Trophoblast cell (in vitro differentiated cells and primary cell): ENCODE data around the gene UBA6.
"Not testable (repeated sequence)": the region's sequence is repeated elsewhere in the genome, so short reads cannot be mapped to it uniquely, and the experiment has no call there.

Experiments used
- DNase-seq, 2 donors: peaks; one replicate each; pipeline ENCODE4 v3.0.0-alpha.2; 2016
- H2AFZ ChIP-seq: 2 replicates; pipeline ENCODE4 v1.6.1; 2013; ENCODE audit warnings: low read length, moderate library complexity, mild to moderate bottlenecking; ENCODE audit not compliant: insufficient read depth, poor library complexity
- H2AK5ac ChIP-seq: 2 replicates; pipeline ENCODE4 v1.6.1; 2013; ENCODE audit warnings: mild to moderate bottlenecking, low read length
- H2BK120ac ChIP-seq: 2 replicates; pipeline ENCODE4 v1.6.1; 2013; ENCODE audit warnings: low read length, mild to moderate bottlenecking, moderate library complexity; ENCODE audit not compliant: insufficient read depth, poor library complexity
- H2BK12ac ChIP-seq: 2 replicates; pipeline ENCODE4 v1.6.1; 2013; ENCODE audit warnings: mild to moderate bottlenecking, low read length, moderate library complexity
- H2BK5ac ChIP-seq: 2 replicates; pipeline ENCODE4 v1.6.1; 2013; ENCODE audit warnings: low read length, low read depth, moderate library complexity, mild to moderate bottlenecking; ENCODE audit not compliant: poor library complexity
- H3K14ac ChIP-seq: 2 replicates; pipeline ENCODE4 v1.6.1; 2013; ENCODE audit warnings: mild to moderate bottlenecking, low read length
- H3K18ac ChIP-seq: 2 replicates; pipeline ENCODE4 v1.6.1; 2013; ENCODE audit warnings: mild to moderate bottlenecking, low read length
- H3K23ac ChIP-seq: 2 replicates; pipeline ENCODE4 v1.6.1; 2013; ENCODE audit warnings: low read length
- H3K27ac ChIP-seq: 2 replicates; pipeline ENCODE4 v1.5.1; 2013; ENCODE audit warnings: low read depth, mild to moderate bottlenecking, inconsistent platforms, low read length, moderate library complexity
- H3K27me3 ChIP-seq: 2 replicates; pipeline ENCODE4 v1.6.1; 2013; ENCODE audit warnings: inconsistent platforms, mild to moderate bottlenecking, low read length, moderate library complexity; ENCODE audit not compliant: insufficient read depth
- H3K36me3 ChIP-seq, 2 experiments: 1 replicate in 1 of 2; 2 replicates in 1 of 2; pipeline ENCODE4 v1.6.1; 2013; ENCODE audit warnings: low read length in 2 of 2, mild to moderate bottlenecking in 2 of 2, moderate library complexity in 1 of 2; ENCODE audit not compliant: insufficient read depth in 2 of 2, control insufficient read depth in 1 of 2
- H3K4ac ChIP-seq: 2 replicates; pipeline ENCODE4 v1.6.1; 2013; ENCODE audit warnings: low read depth, mild to moderate bottlenecking, low read length, moderate library complexity
- H3K4me1 ChIP-seq, 2 experiments: 1 replicate in 1 of 2; 2 replicates in 1 of 2; pipeline ENCODE4 v1.6.1; 2013; ENCODE audit warnings: low read length in 2 of 2, mild to moderate bottlenecking in 2 of 2, moderate library complexity in 1 of 2; ENCODE audit not compliant: insufficient read depth in 2 of 2, control insufficient read depth in 1 of 2
- H3K4me2 ChIP-seq: 2 replicates; pipeline ENCODE4 v1.6.1; 2013; ENCODE audit warnings: inconsistent platforms, mild to moderate bottlenecking, low read length, moderate library complexity
- H3K4me3 ChIP-seq: 2 replicates; pipeline ENCODE4 v1.5.1; 2013; ENCODE audit warnings: mild to moderate bottlenecking, low read depth, low read length, inconsistent platforms
- H3K79me1 ChIP-seq: one replicate; pipeline ENCODE4 v1.6.1; 2013; ENCODE audit warnings: low read length
- H3K79me2 ChIP-seq: 2 replicates; pipeline ENCODE4 v1.6.1; 2013; ENCODE audit warnings: low read length, mild to moderate bottlenecking; ENCODE audit not compliant: control insufficient read depth, insufficient read depth, poor library complexity
- H3K9ac ChIP-seq: 2 replicates; pipeline ENCODE4 v1.6.1; 2013; ENCODE audit warnings: mild to moderate bottlenecking, low read length
- H3K9me3 ChIP-seq: 2 replicates; pipeline ENCODE4 v1.6.1; 2013; ENCODE audit warnings: low read depth, mild to moderate bottlenecking, control low read depth, inconsistent platforms, low read length; ENCODE audit not compliant: insufficient read depth
- H4K12ac ChIP-seq: 2 replicates; pipeline ENCODE4 v1.6.1; 2013; ENCODE audit warnings: low read depth, mild to moderate bottlenecking, low read length, moderate library complexity
- H4K8ac ChIP-seq: 2 replicates; pipeline ENCODE4 v1.6.1; 2013; ENCODE audit warnings: low read depth, mild to moderate bottlenecking, low read length, moderate library complexity
- H4K91ac ChIP-seq: one replicate; pipeline ENCODE4 v1.6.1; 2013; ENCODE audit warnings: low read depth, mild to moderate bottlenecking, low read length, moderate library complexity
- WGBS: extraction: QIAGEN DNeasy Blood & Tissue Kit; methylation state at CpG from one replicate; pipeline ENCODE4 v1.1.7; 2013; ENCODE audit warnings: missing lambda C conversion rate; ENCODE audit not compliant: insufficient read length, insufficient coverage; ENCODE audit errors: extremely low coverage; 5-methylcytosine and 5-hydroxymethylcytosine counted together

UBA6 gene

GRCh38 chr4:67658302-67658701, 42.7 kb downstream of the UBA6 start:
- no CpG with 5 or more reads among the region's 3 CpGs for WGBS

GRCh38 chr4:67651536-67651935, 49.4 kb downstream of the UBA6 start:
- Histone ChIP-seq H3K36me3 (peaks cover 8 to 13% of the 10 kb centered on the region in 2 experiments), H3K14ac (no peak overlapping the region), H3K79me1 (no peaks in the 10 kb centered on the region), H2BK120ac (no peak overlapping the region), H3K4me3 (no peak overlapping the region), H3K9ac (no peak overlapping the region), H3K4me1 (no peaks in the 10 kb centered on the region), H3K18ac (no peak overlapping the region), H2AK5ac (no peak overlapping the region), H3K23ac (no peak overlapping the region), H4K8ac (no peak overlapping the region), H4K12ac (no peak overlapping the region), H3K9me3 (peaks cover 2% of the 10 kb centered on the region), H4K91ac (no peak overlapping the region), H3K27me3 (no peaks in the 10 kb centered on the region), H3K27ac (no peak overlapping the region), H2BK12ac (no peak overlapping the region), H3K4me2 (no peak overlapping the region), H2AFZ (no peak overlapping the region), H2BK5ac (no peak overlapping the region), H3K4ac (no peak overlapping the region), H3K79me2 (no peaks in the 10 kb centered on the region)
- no peak for DNase-seq

More at GRCh38 chr4:67658302-67658701, 42.7 kb downstream of the UBA6 start:
- no peaks in the 10 kb centered on the region for H3K4me1 ChIP-seq
- no peak overlapping the region for H4K12ac ChIP-seq
- H2BK5ac ChIP-seq, result no peak overlapping the region
- H3K4ac ChIP-seq, result no peak overlapping the region
- no peak for DNase-seq
- no peak overlapping the region for H2AK5ac ChIP-seq
- H3K27me3 ChIP-seq, result no peaks in the 10 kb centered on the region
- H3K9me3 ChIP-seq, result peaks cover 10% of the 10 kb centered on the region
- H4K91ac ChIP-seq, result no peak overlapping the region
- H4K8ac ChIP-seq, result no peak overlapping the region
- H2BK12ac ChIP-seq, result no peak overlapping the region
- no peak overlapping the region for H3K9ac ChIP-seq
- peaks cover 12 to 19% of the 10 kb centered on the region in 2 experiments for H3K36me3 ChIP-seq
- no peak overlapping the region for H3K4me2 ChIP-seq
- no peaks in the 10 kb centered on the region for H3K79me2 ChIP-seq
- H3K23ac ChIP-seq, result no peak overlapping the region
- H3K14ac ChIP-seq, result no peak overlapping the region
- H3K27ac ChIP-seq, result no peak overlapping the region
- H3K4me3 ChIP-seq, result no peak overlapping the region
- H3K18ac ChIP-seq, result no peak overlapping the region
- no peaks in the 10 kb centered on the region for H3K79me1 ChIP-seq
- no peak overlapping the region for H2BK120ac ChIP-seq
- no peak overlapping the region for H2AFZ ChIP-seq

- Histone ChIP-seq H3K9me3 (peaks cover 4% of the 10 kb centered on the region), H3K23ac (no peak overlapping the region), H2AFZ (no peak overlapping the region), H2BK5ac (no peak overlapping the region), H3K14ac (no peak overlapping the region), H3K27ac (no peak overlapping the region), H4K91ac (no peak overlapping the region), H3K79me1 (no peaks in the 10 kb centered on the region), H3K18ac (no peak overlapping the region), H3K79me2 (no peaks in the 10 kb centered on the region), H3K9ac (no peak overlapping the region), H2BK120ac (no peak overlapping the region), H4K8ac (no peak overlapping the region), H3K27me3 (no peaks in the 10 kb centered on the region), H3K4me3 (no peak overlapping the region), H2AK5ac (no peak overlapping the region), H3K36me3 (peaks cover 10 to 12% of the 10 kb centered on the region in 2 experiments), H2BK12ac (no peak overlapping the region), H3K4ac (no peak overlapping the region), H3K4me1 (no peaks in the 10 kb centered on the region), H4K12ac (no peak overlapping the region), H3K4me2 (no peak overlapping the region)
- DNase-seq, result no peak
- no CpG with 5 or more reads among the region's 5 CpGs for WGBS
Measured at GRCh38 chr4:67638136-67638535, 62.8 kb downstream of the UBA6 start.

GRCh38 chr4:67636978-67637377, 64.0 kb downstream of the UBA6 start:
- H3K36me3 ChIP-seq, result peaks cover 11 to 12% of the 10 kb centered on the region in 2 experiments
- H3K4me1 ChIP-seq, H3K9me3 ChIP-seq, H4K12ac ChIP-seq, H3K27ac ChIP-seq, H4K8ac ChIP-seq, H3K4ac ChIP-seq, H2AFZ ChIP-seq, H3K14ac ChIP-seq, H3K79me2 ChIP-seq, H2BK120ac ChIP-seq, H4K91ac ChIP-seq, H2BK5ac ChIP-seq, H3K9ac ChIP-seq, H3K27me3 ChIP-seq, H3K79me1 ChIP-seq, H2BK12ac ChIP-seq, H3K18ac ChIP-seq, H2AK5ac ChIP-seq, H3K4me2 ChIP-seq, DNase-seq, H3K4me3 ChIP-seq, H3K23ac ChIP-seq: not testable (repeated sequence)
- no CpG with 5 or more reads among the region's 30 CpGs for WGBS
